Measurements from ENCODE around the gene SLC5A11.

SLC5A11 gene

DNA sequence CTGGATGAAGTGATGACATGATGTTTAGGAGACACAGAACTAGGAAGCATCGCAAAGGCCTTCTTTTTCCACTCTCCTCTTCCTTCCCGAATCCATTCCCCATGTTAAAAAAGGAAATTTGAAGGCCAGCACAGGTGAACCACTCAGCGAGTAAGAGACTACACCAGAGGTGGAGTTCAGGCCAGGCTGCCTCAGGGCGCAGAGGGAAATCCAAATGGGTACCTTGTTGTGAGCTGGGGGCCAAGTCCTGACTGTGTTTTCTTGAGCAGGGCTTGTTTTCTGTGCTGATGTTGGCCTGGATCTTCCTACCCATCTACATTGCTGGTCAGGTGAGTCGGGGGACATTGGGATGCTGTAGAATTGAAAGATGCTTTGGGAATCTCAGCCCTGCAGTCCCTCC lies 26.1 kb downstream of the SLC5A11 start:
- Histone ChIP-seq H2BK5ac (ENCODE audit: low read length) (no peak overlapping the region), H3K4me1 (ENCODE audit: control insufficient read depth in 2 of 2, insufficient read depth in 1 of 2, low read depth in 1 of 2, low read length in 2 of 2) (no peaks in the 10 kb centered on the region), H3K14ac (ENCODE audit: low read length) (no peak overlapping the region), H3K4me3 (ENCODE audit: low read length in 2 of 2) (no peak overlapping the region), H3K23ac (ENCODE audit: low read depth, low read length, poor library complexity) (no peak overlapping the region), H3K36me3 (replicated peaks in 1 of 2; ENCODE audit: control insufficient read depth in 2 of 2, insufficient read depth in 2 of 2, low read length in 2 of 2) (no peaks in the 10 kb centered on the region), H3K4me2 (ENCODE audit: insufficient read depth, low read length, poor library complexity, severe bottlenecking) (no peak overlapping the region), H3K9me3 (replicated peaks in 1 of 2; ENCODE audit: control insufficient read depth in 2 of 2, insufficient read depth in 1 of 2, low read depth in 1 of 2, low read length in 2 of 2) (no peaks in the 10 kb centered on the region), H3K79me1 (ENCODE audit: low read depth, low read length) (no peaks in the 10 kb centered on the region), H4K91ac (ENCODE audit: low read depth, low read length, poor library complexity) (no peak overlapping the region), H3K27me3 (ENCODE audit: control insufficient read depth in 3 of 3, insufficient read depth in 3 of 3, low read depth in 1 of 3, low read length in 3 of 3) (no peaks in the 10 kb centered on the region), H2BK120ac (ENCODE audit: low read depth, low read length) (no peak overlapping the region), H2BK15ac (ENCODE audit: low read length) (no peak overlapping the region), H2AK5ac (ENCODE audit: low read depth, low read length) (no peak overlapping the region), H3K4ac (ENCODE audit: low read length) (no peak overlapping the region), H2BK12ac (ENCODE audit: low read length) (no peak overlapping the region), H2AFZ (ENCODE audit: low read length) (no peak overlapping the region), H3K18ac (ENCODE audit: low read length) (no peak overlapping the region), H4K8ac (ENCODE audit: low read depth, low read length) (no peak overlapping the region), H3K27ac (replicated peaks; ENCODE audit: low read length) (no peak overlapping the region), H3K9ac (ENCODE audit: low read depth, low read length, poor library complexity) (no peak overlapping the region)
- WGBS, 2 donors (ENCODE audit: extremely low coverage in 2 of 2, insufficient read length in 2 of 2, insufficient replicate concordance in 1 of 2), result no CpG with 5 or more reads among the region's 5 CpGs
- no peak for DNase-seq (ENCODE audit: low spot score)

DNA sequence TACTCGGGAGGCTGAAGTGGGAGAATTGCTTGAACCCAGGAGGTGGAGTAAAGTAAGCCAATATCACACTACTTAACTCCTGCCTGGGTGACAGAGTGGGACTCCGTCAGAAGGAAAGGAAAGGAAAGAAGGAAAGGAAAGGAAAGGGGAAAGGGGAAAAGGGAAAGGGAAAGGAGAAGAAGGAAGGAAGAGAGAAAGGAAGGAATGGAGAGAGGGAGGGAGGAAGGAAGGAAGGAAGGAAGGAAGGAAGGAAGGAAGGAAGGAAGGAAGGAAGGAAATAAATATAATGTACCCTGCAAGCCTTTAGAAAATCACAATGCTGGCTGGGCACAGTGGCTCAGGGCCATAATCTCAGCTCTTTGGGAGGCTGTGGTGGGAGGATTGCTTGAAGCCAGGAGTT lies 27.3 kb downstream of the SLC5A11 start:
- no peak for DNase-seq (ENCODE audit: low spot score)
- no peak overlapping the region for H3K27ac ChIP-seq (replicated peaks; ENCODE audit: low read length)
- H3K9ac ChIP-seq (ENCODE audit: low read depth, low read length, poor library complexity), result no peak overlapping the region
- H2AK5ac ChIP-seq (ENCODE audit: low read depth, low read length), result no peak overlapping the region
- no peak overlapping the region for H2BK12ac ChIP-seq (ENCODE audit: low read length)
- no peaks in the 10 kb centered on the region for H3K9me3 ChIP-seq (replicated peaks in 1 of 2; ENCODE audit: control insufficient read depth in 2 of 2, insufficient read depth in 1 of 2, low read depth in 1 of 2, low read length in 2 of 2)
- no peak overlapping the region for H2BK5ac ChIP-seq (ENCODE audit: low read length)
- no peak overlapping the region for H3K18ac ChIP-seq (ENCODE audit: low read length)
- H3K4me3 ChIP-seq (ENCODE audit: low read length in 2 of 2), result no peak overlapping the region
- H4K8ac ChIP-seq (ENCODE audit: low read depth, low read length), result no peak overlapping the region
- H3K4me2 ChIP-seq (ENCODE audit: insufficient read depth, low read length, poor library complexity, severe bottlenecking), result no peak overlapping the region
- H3K4ac ChIP-seq (ENCODE audit: low read length), result no peak overlapping the region
- no peaks in the 10 kb centered on the region for H3K4me1 ChIP-seq (ENCODE audit: control insufficient read depth in 2 of 2, insufficient read depth in 1 of 2, low read depth in 1 of 2, low read length in 2 of 2)
- H3K23ac ChIP-seq (ENCODE audit: low read depth, low read length, poor library complexity), result no peak overlapping the region
- WGBS, 2 donors (ENCODE audit: extremely low coverage in 2 of 2, insufficient read length in 2 of 2, insufficient replicate concordance in 1 of 2), result no CpG with 5 or more reads among the region's 2 CpGs
- no peak overlapping the region for H3K14ac ChIP-seq (ENCODE audit: low read length)
- no peak overlapping the region for H2BK120ac ChIP-seq (ENCODE audit: low read depth, low read length)
- no peak overlapping the region for H2AFZ ChIP-seq (ENCODE audit: low read length)
- no peak overlapping the region for H4K91ac ChIP-seq (ENCODE audit: low read depth, low read length, poor library complexity)
- H3K79me1 ChIP-seq (ENCODE audit: low read depth, low read length), result no peaks in the 10 kb centered on the region
- H3K36me3 ChIP-seq (replicated peaks in 1 of 2; ENCODE audit: control insufficient read depth in 2 of 2, insufficient read depth in 2 of 2, low read length in 2 of 2), result no peaks in the 10 kb centered on the region
- no peak overlapping the region for H2BK15ac ChIP-seq (ENCODE audit: low read length)
- H3K27me3 ChIP-seq (ENCODE audit: control insufficient read depth in 3 of 3, insufficient read depth in 3 of 3, low read depth in 1 of 3, low read length in 3 of 3), result no peaks in the 10 kb centered on the region

DNA sequence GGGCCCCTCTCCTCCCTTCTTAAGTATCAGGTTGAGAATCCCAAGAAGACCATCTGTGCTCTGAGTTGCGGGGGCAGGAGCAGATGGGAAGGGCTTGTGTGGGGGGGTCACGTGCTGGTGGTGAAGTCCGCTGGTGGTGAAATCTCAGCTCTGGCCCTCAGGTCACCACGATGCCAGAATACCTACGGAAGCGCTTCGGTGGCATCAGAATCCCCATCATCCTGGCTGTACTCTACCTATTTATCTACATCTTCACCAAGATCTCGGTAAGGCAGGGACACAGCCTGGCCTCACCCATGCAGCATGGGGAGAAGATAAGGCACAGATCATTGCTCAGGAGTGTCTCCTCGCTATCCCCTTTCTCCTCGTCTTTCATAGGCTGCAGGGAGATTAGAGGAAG lies 29.7 kb downstream of the SLC5A11 start:
- no peak overlapping the region for H3K9ac ChIP-seq (ENCODE audit: low read depth, low read length, poor library complexity)
- no peak overlapping the region for H2AFZ ChIP-seq (ENCODE audit: low read length)

DNA sequence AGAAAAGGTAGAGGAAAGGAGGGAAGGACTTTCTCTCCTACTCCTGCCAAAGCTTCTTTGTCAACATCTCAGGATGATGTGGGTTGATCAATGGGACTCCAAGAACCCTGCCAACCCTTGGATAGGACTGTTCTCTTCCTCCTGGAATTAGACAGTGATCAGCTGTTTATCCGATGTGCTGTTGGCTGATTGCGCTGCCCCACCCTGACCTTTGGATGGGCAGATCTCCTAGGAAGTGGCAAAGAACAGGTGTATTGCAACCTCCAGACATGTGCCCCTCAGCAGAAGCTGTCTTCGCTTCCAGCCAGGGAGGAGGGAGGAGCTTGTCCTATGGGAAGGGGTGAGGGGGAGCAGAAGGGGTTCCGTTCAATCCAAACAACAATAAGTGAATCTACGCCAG lies 30.5 kb downstream of the SLC5A11 start:
- Histone ChIP-seq H4K8ac (ENCODE audit: low read depth, low read length) (no peak overlapping the region), H3K4me1 (ENCODE audit: control insufficient read depth in 2 of 2, insufficient read depth in 1 of 2, low read depth in 1 of 2, low read length in 2 of 2) (no peaks in the 10 kb centered on the region), H3K4me2 (ENCODE audit: insufficient read depth, low read length, poor library complexity, severe bottlenecking) (no peak overlapping the region), H2AFZ (ENCODE audit: low read length) (no peak overlapping the region), H3K4me3 (ENCODE audit: low read length in 2 of 2) (no peak overlapping the region), H3K14ac (ENCODE audit: low read length) (no peak overlapping the region), H2BK120ac (ENCODE audit: low read depth, low read length) (no peak overlapping the region), H2AK5ac (ENCODE audit: low read depth, low read length) (no peak overlapping the region), H2BK15ac (ENCODE audit: low read length) (no peak overlapping the region), H3K27ac (replicated peaks; ENCODE audit: low read length) (no peak overlapping the region), H3K18ac (ENCODE audit: low read length) (no peak overlapping the region), H3K27me3 (ENCODE audit: control insufficient read depth in 3 of 3, insufficient read depth in 3 of 3, low read depth in 1 of 3, low read length in 3 of 3) (no peaks in the 10 kb centered on the region), H3K9me3 (replicated peaks in 1 of 2; ENCODE audit: control insufficient read depth in 2 of 2, insufficient read depth in 1 of 2, low read depth in 1 of 2, low read length in 2 of 2) (no peaks in the 10 kb centered on the region), H3K9ac (ENCODE audit: low read depth, low read length, poor library complexity) (no peak overlapping the region), H3K23ac (ENCODE audit: low read depth, low read length, poor library complexity) (no peak overlapping the region), H3K4ac (ENCODE audit: low read length) (no peak overlapping the region), H2BK12ac (ENCODE audit: low read length) (no peak overlapping the region), H2BK5ac (ENCODE audit: low read length) (no peak overlapping the region), H3K36me3 (replicated peaks in 1 of 2; ENCODE audit: control insufficient read depth in 2 of 2, insufficient read depth in 2 of 2, low read length in 2 of 2) (no peaks in the 10 kb centered on the region), H3K79me1 (ENCODE audit: low read depth, low read length) (no peaks in the 10 kb centered on the region), H4K91ac (ENCODE audit: low read depth, low read length, poor library complexity) (no peak overlapping the region)
- DNase-seq (ENCODE audit: low spot score), result no peak
- no CpG with 5 or more reads among the region's 5 CpGs for WGBS, 2 donors (ENCODE audit: extremely low coverage in 2 of 2, insufficient read length in 2 of 2, insufficient replicate concordance in 1 of 2)

More for the DNA sequence above, 29.7 kb downstream of the SLC5A11 start:
- DNase-seq (ENCODE audit: low spot score), result no peak
- Histone ChIP-seq H2BK120ac (ENCODE audit: low read depth, low read length) (no peak overlapping the region), H2AK5ac (ENCODE audit: low read depth, low read length) (no peak overlapping the region), H2BK15ac (ENCODE audit: low read length) (no peak overlapping the region), H3K4me1 (ENCODE audit: control insufficient read depth in 2 of 2, insufficient read depth in 1 of 2, low read depth in 1 of 2, low read length in 2 of 2) (no peaks in the 10 kb centered on the region), H3K9me3 (replicated peaks in 1 of 2; ENCODE audit: control insufficient read depth in 2 of 2, insufficient read depth in 1 of 2, low read depth in 1 of 2, low read length in 2 of 2) (no peaks in the 10 kb centered on the region), H3K27me3 (ENCODE audit: control insufficient read depth in 3 of 3, insufficient read depth in 3 of 3, low read depth in 1 of 3, low read length in 3 of 3) (no peaks in the 10 kb centered on the region), H2BK5ac (ENCODE audit: low read length) (no peak overlapping the region), H3K18ac (ENCODE audit: low read length) (no peak overlapping the region), H3K27ac (replicated peaks; ENCODE audit: low read length) (no peak overlapping the region), H3K23ac (ENCODE audit: low read depth, low read length, poor library complexity) (no peak overlapping the region), H4K91ac (ENCODE audit: low read depth, low read length, poor library complexity) (no peak overlapping the region), H3K36me3 (replicated peaks in 1 of 2; ENCODE audit: control insufficient read depth in 2 of 2, insufficient read depth in 2 of 2, low read length in 2 of 2) (no peaks in the 10 kb centered on the region), H3K4me2 (ENCODE audit: insufficient read depth, low read length, poor library complexity, severe bottlenecking) (no peak overlapping the region), H3K14ac (ENCODE audit: low read length) (no peak overlapping the region), H2BK12ac (ENCODE audit: low read length) (no peak overlapping the region), H4K8ac (ENCODE audit: low read depth, low read length) (no peak overlapping the region), H3K79me1 (ENCODE audit: low read depth, low read length) (no peaks in the 10 kb centered on the region), H3K4me3 (ENCODE audit: low read length in 2 of 2) (no peak overlapping the region), H3K4ac (ENCODE audit: low read length) (no peak overlapping the region)
- WGBS, 2 donors (ENCODE audit: extremely low coverage in 2 of 2, insufficient read length in 2 of 2, insufficient replicate concordance in 1 of 2), result no CpG with 5 or more reads among the region's 10 CpGs
